ENCODE measurements around the gene SOHLH1. TPM values are rescaled to one million over a fixed set of nuclear protein-coding genes. Genes with fewer than 3 reads are reported as not detected.

Gene SOHLH1
- total RNA-seq, 1 experiment from 2014 or later: not detected

GRCh38 chr9:135671591-135672041, 27.7 kb downstream of the SOHLH1 start:
- CTCF ChIA-PET: no interaction called here
- H3K9me3 ChIP-seq (ENCODE audit: control insufficient read depth, insufficient read depth, low read depth, low read length): no peaks in the 10 kb centered on the region
- H3K36me3 ChIP-seq (ENCODE audit: control insufficient read depth, insufficient read depth, low read length): no peaks in the 10 kb centered on the region
- H3K4me3 ChIP-seq (ENCODE audit: low read depth in 2 of 2, low read length in 2 of 2): no peak overlapping the region
- no peak overlapping the region for H3K27ac ChIP-seq (ENCODE audit: low read length)
- H3K27me3 ChIP-seq (ENCODE audit: control insufficient read depth, insufficient read depth, low read length): no peaks in the 10 kb centered on the region
- H3K4me1 ChIP-seq (ENCODE audit: control insufficient read depth, insufficient read depth, low read length): no peaks in the 10 kb centered on the region
- TF ChIP-seq TCF7L2 (IDR thresholded peaks at IDR 0.05; ENCODE audit: low read depth, low read length) (no peak), REST (IDR thresholded peaks at IDR 0.05; ENCODE audit: insufficient read depth in 1 of 2, low read depth in 2 of 2, low read length in 1 of 2) (no peak), SIN3A (IDR thresholded peaks at IDR 0.05; ENCODE audit: borderline replicate concordance, insufficient read depth, low read depth, low read length) (no peak)
- no TSS peak for BruUV-seq (replicated peaks)
- DNase-seq (ENCODE audit: low read depth, low spot score): no peak
- intact Hi-C loops (cut with micrococcal nuclease; ENCODE audit: unreplicated experiment): no loop called here
- in situ Hi-C loops (cut with HindIII; ENCODE audit: low pct_unique_long_range_greater_than_20kb, low sequenced_read_pairs): no loop called here
- POLR2A ChIA-PET: no interaction called here
- ATAC-seq: peak; percentile 30; the same call in 1 of the 2 replicates

- in situ Hi-C loops (cut with HindIII; ENCODE audit: low pct_unique_long_range_greater_than_20kb, low sequenced_read_pairs) (no loop called here), intact Hi-C loops (cut with micrococcal nuclease; ENCODE audit: unreplicated experiment) (no loop called here)
- ATAC-seq (no peak), DNase-seq (ENCODE audit: low read depth, low spot score) (no peak)
- CTCF ChIA-PET: no interaction called here
- Histone ChIP-seq H3K27me3 (ENCODE audit: control insufficient read depth, insufficient read depth, low read length) (no peaks in the 10 kb centered on the region), H3K9me3 (ENCODE audit: control insufficient read depth, insufficient read depth, low read depth, low read length) (no peaks in the 10 kb centered on the region), H3K4me1 (ENCODE audit: control insufficient read depth, insufficient read depth, low read length) (no peaks in the 10 kb centered on the region), H3K27ac (ENCODE audit: low read length) (no peak overlapping the region), H3K36me3 (ENCODE audit: control insufficient read depth, insufficient read depth, low read length) (no peaks in the 10 kb centered on the region), H3K4me3 (ENCODE audit: low read depth in 2 of 2, low read length in 2 of 2) (no peak overlapping the region)
- TF ChIP-seq POLR2AphosphoS5 (IDR thresholded peaks at IDR 0.05; ENCODE audit: low read depth, low read length) (no peak), REST (IDR thresholded peaks at IDR 0.05; ENCODE audit: insufficient read depth in 1 of 2, low read depth in 2 of 2, low read length in 1 of 2) (no peak), TCF7L2 (IDR thresholded peaks at IDR 0.05; ENCODE audit: low read depth, low read length) (no peak), CTCF (IDR thresholded peaks at IDR 0.05) (no peak), SIN3A (IDR thresholded peaks at IDR 0.05; ENCODE audit: borderline replicate concordance, insufficient read depth, low read depth, low read length) (no peak)
- no TSS peak for BruUV-seq (replicated peaks)
- POLR2A ChIA-PET: no interaction called here
These were observed 28.3 kb downstream of the SOHLH1 start for GRCh38 chr9:135670721-135671590.
